H9 (cell line): ENCODE data around the gene SDHAF3. TPM values are rescaled to one million over a fixed set of nuclear protein-coding genes. Genes with fewer than 3 reads are reported as not detected.

ENCODE experiments used
- DNase-seq: peaks from one replicate; pipeline ENCODE4 v3.0.0-alpha.2; 2017
- H2AFZ ChIP-seq: one replicate; pipeline ENCODE4 v1.6.1; 2013; ENCODE audit warnings: mild to moderate bottlenecking, low read length, control low read depth, moderate library complexity
- H2AK5ac ChIP-seq: 2 replicates; pipeline ENCODE4 v1.6.1; 2013; ENCODE audit warnings: low read length, control low read depth, mixed read lengths; ENCODE audit not compliant: insufficient read length
- H2BK120ac ChIP-seq: one replicate; pipeline ENCODE4 v1.6.1; 2013; ENCODE audit warnings: low read depth, mild to moderate bottlenecking, low read length, control low read depth, inconsistent platforms; ENCODE audit not compliant: poor library complexity, severe bottlenecking
- H2BK12ac ChIP-seq: 2 replicates; pipeline ENCODE4 v1.6.1; 2013; ENCODE audit warnings: low read length, control low read depth, mixed read lengths, low read depth; ENCODE audit not compliant: insufficient read length
- H2BK15ac ChIP-seq: 2 replicates; pipeline ENCODE4 v1.6.1; 2013; ENCODE audit warnings: low read depth, low read length, control low read depth
- H2BK20ac ChIP-seq: one replicate; pipeline ENCODE4 v1.6.1; 2013; ENCODE audit warnings: low read depth, mild to moderate bottlenecking, low read length, control low read depth, inconsistent platforms; ENCODE audit not compliant: poor library complexity, severe bottlenecking
- H2BK5ac ChIP-seq: 2 replicates; pipeline ENCODE4 v1.6.1; 2013; ENCODE audit warnings: low read length, control low read depth, mixed read lengths; ENCODE audit not compliant: insufficient read length
- H3K14ac ChIP-seq: 2 replicates; pipeline ENCODE4 v1.6.1; 2013; ENCODE audit warnings: low read length, control low read depth; ENCODE audit not compliant: insufficient read depth
- H3K18ac ChIP-seq: 2 replicates; pipeline ENCODE4 v1.6.1; 2013; ENCODE audit warnings: low read depth, mild to moderate bottlenecking, mixed read lengths, low read length, control low read depth; ENCODE audit not compliant: insufficient read length
- H3K23ac ChIP-seq: 2 replicates; pipeline ENCODE4 v1.6.1; 2013; ENCODE audit warnings: low read length, control low read depth, mixed read lengths, low read depth; ENCODE audit not compliant: insufficient read length
- H3K23me2 ChIP-seq: 2 replicates; pipeline ENCODE4 v1.6.1; 2013; ENCODE audit warnings: low read depth, mild to moderate bottlenecking, mixed read lengths, low read length, control low read depth; ENCODE audit not compliant: insufficient read length, poor library complexity, severe bottlenecking
- H3K27ac ChIP-seq: 2 replicates; pipeline ENCODE4 v1.5.1; 2013; ENCODE audit warnings: low read length, control low read depth, mixed read lengths, low read depth; ENCODE audit not compliant: insufficient read length
- H3K27me3 ChIP-seq: 2 replicates; pipeline ENCODE4 v1.6.1; 2013; ENCODE audit warnings: low read length, control low read depth, inconsistent platforms; ENCODE audit not compliant: insufficient read depth
- H3K4ac ChIP-seq: 2 replicates; pipeline ENCODE4 v1.6.1; 2013; ENCODE audit warnings: low read depth, mild to moderate bottlenecking, control low read depth, inconsistent platforms, low read length, moderate library complexity
- H3K4me1 ChIP-seq: 2 replicates; pipeline ENCODE4 v1.6.1; 2013; ENCODE audit warnings: low read length, control low read depth, inconsistent platforms; ENCODE audit not compliant: insufficient read depth
- H3K4me2 ChIP-seq: 2 replicates; pipeline ENCODE4 v1.6.1; 2013; ENCODE audit warnings: low read length, control low read depth, mixed read lengths; ENCODE audit not compliant: insufficient read length, insufficient read depth
- H3K56ac ChIP-seq: 2 replicates; pipeline ENCODE4 v1.6.1; 2013; ENCODE audit warnings: low read depth, mild to moderate bottlenecking, mixed read lengths, low read length, control low read depth; ENCODE audit not compliant: insufficient read length
- H3K79me1 ChIP-seq: 2 replicates; pipeline ENCODE4 v1.6.1; 2013; ENCODE audit warnings: low read depth, mild to moderate bottlenecking, moderate library complexity, low read length, control low read depth, inconsistent platforms; ENCODE audit not compliant: insufficient read depth, poor library complexity, severe bottlenecking
- H3K79me2 ChIP-seq: 2 replicates; pipeline ENCODE4 v1.6.1; 2013; ENCODE audit warnings: low read length, control low read depth, inconsistent platforms; ENCODE audit not compliant: insufficient read depth
- H3K9ac ChIP-seq: 2 replicates; pipeline ENCODE4 v1.6.1; 2013; ENCODE audit warnings: low read length, control low read depth, mixed read lengths; ENCODE audit not compliant: insufficient read length; ENCODE audit errors: extremely low read depth
- H3K9me3 ChIP-seq: one replicate; pipeline ENCODE4 v1.6.1; 2013; ENCODE audit warnings: low read depth, low read length, inconsistent platforms; ENCODE audit not compliant: control insufficient read depth
- H3T11ph ChIP-seq: one replicate; pipeline ENCODE4 v1.6.1; 2013; ENCODE audit warnings: mild to moderate bottlenecking, low read length, control low read depth, inconsistent platforms
- H4K20me1 ChIP-seq: one replicate; pipeline ENCODE4 v1.6.1; 2013; ENCODE audit not compliant: control insufficient read depth, insufficient read length, insufficient read depth
- H4K5ac ChIP-seq: 2 replicates; pipeline ENCODE4 v1.6.1; 2013; ENCODE audit warnings: low read depth, mild to moderate bottlenecking, mixed read lengths, low read length, control low read depth; ENCODE audit not compliant: insufficient read length
- H4K8ac ChIP-seq: replicated peaks from 2 replicates; pipeline ENCODE4 v1.6.1; 2013; ENCODE audit warnings: low read length, control low read depth, mixed read lengths, low read depth; ENCODE audit not compliant: insufficient read length
- H4K91ac ChIP-seq: 2 replicates; pipeline ENCODE4 v1.6.1; 2013; ENCODE audit warnings: low read depth, mild to moderate bottlenecking, moderate library complexity, mixed read lengths, low read length, control low read depth; ENCODE audit not compliant: insufficient read length
- H3K27ac Mint-ChIP-seq, 3 experiments: 2 replicates in 2 of 3; 3 replicates in 1 of 3; pipeline ENCODE4 v1.8.0; 2020 to 2021; ENCODE audit warnings: mixed read lengths in 3 of 3, mild to moderate bottlenecking in 1 of 3, moderate library complexity in 1 of 3
- H3K27me3 Mint-ChIP-seq: 2 replicates; pipeline ENCODE4 v1.8.0; 2021; ENCODE audit warnings: low read depth, mild to moderate bottlenecking, moderate library complexity, mixed read lengths
- H3K36me3 Mint-ChIP-seq, 3 experiments: 2 replicates in 2 of 3; 3 replicates in 1 of 3; pipeline ENCODE4 v1.8.0; 2020 to 2021; ENCODE audit warnings: low read depth in 3 of 3, mixed read lengths in 3 of 3; ENCODE audit not compliant: insufficient read depth in 1 of 3
- H3K4me1 Mint-ChIP-seq, 2 experiments: 2 replicates each; pipeline ENCODE4 v1.8.0; 2020; ENCODE audit warnings: mixed read lengths in 2 of 2
- H3K4me3 Mint-ChIP-seq, 2 experiments: 2 replicates in 1 of 2; 3 replicates in 1 of 2; pipeline ENCODE4 v1.8.0; 2020 to 2021; ENCODE audit warnings: mild to moderate bottlenecking in 2 of 2, mixed read lengths in 2 of 2, moderate library complexity in 1 of 2
- H3K9me3 Mint-ChIP-seq, 2 experiments: 2 replicates in 1 of 2; 3 replicates in 1 of 2; pipeline ENCODE4 v1.8.0; 2020; ENCODE audit warnings: mild to moderate bottlenecking in 2 of 2, mixed read lengths in 2 of 2, moderate library complexity in 1 of 2
- CTCF ChIP-seq: fragments of 200-600 bp; sonication (generic); conservative IDR thresholded peaks from 3 replicates; pipeline ENCODE4 v1.8.0; 2021; ENCODE audit warnings: antibody characterized with exemption, mild to moderate bottlenecking
- WGBS: extraction: QIAGEN DNeasy Blood & Tissue Kit; methylation state at CpG from one replicate; pipeline ENCODE4 v1.1.7; 2013; ENCODE audit warnings: missing lambda C conversion rate, low lambda C conversion rate, mixed read lengths; ENCODE audit not compliant: insufficient read length; ENCODE audit errors: extremely low coverage; 5-methylcytosine and 5-hydroxymethylcytosine counted together
- total RNA-seq: library from RNA; stranded (reverse); gene quantifications from 2 replicates; pipeline ENCODE4 v1.2.1, GENCODE V29; 2021

SDHAF3 gene
- total RNA-seq, 1 experiment from 2014 or later = 14.1 TPM

GRCh38 chr7:97167176-97167575 is 49.7 kb downstream of the SDHAF3 start:
- Histone ChIP-seq H3K4me1 (no peaks in the 10 kb centered on the region), H3K79me1 (no peaks in the 10 kb centered on the region), H2BK20ac (no peak overlapping the region), H3K23me2 (no peaks in the 10 kb centered on the region), H3K9ac (no peak overlapping the region), H3K14ac (no peak overlapping the region), H2AK5ac (no peak overlapping the region), H2BK12ac (no peak overlapping the region), H3K27me3 (no peaks in the 10 kb centered on the region), H4K91ac (no peak overlapping the region), H3K18ac (no peak overlapping the region), H3K27ac (no peak overlapping the region), H3T11ph (no peak overlapping the region), H2BK15ac (no peak overlapping the region), H3K56ac (no peak overlapping the region), H4K20me1 (no peaks in the 10 kb centered on the region), H2BK5ac (no peak overlapping the region), H2AFZ (no peak overlapping the region), H3K23ac (no peak overlapping the region), H3K4me2 (no peak overlapping the region), H3K4ac (no peak overlapping the region), H3K79me2 (no peaks in the 10 kb centered on the region), H4K5ac (no peak overlapping the region), H2BK120ac (no peak overlapping the region), H3K9me3 (no peaks in the 10 kb centered on the region), H4K8ac (no peak overlapping the region)
- Mint-ChIP-seq H3K9me3 (peaks cover 13 to 16% of the 10 kb centered on the region in 2 experiments), H3K27me3 (no peaks in the 10 kb centered on the region), H3K36me3 (peaks cover 36 to 52% (median 42%) of the 10 kb centered on the region in 3 experiments), H3K4me1 (peaks cover 0 to 17% of the 10 kb centered on the region in 2 experiments; a peak in 2 of 4 replicates), H3K4me3 (no peak overlapping the region), H3K27ac (peak overlapping the region in 1 of 3 experiments; percentile 90; a peak in 2 of 7 replicates)
- WGBS = no CpG with 5 or more reads among the region's 4 CpGs
- DNase-seq = no peak
- no peak for TF ChIP-seq CTCF
